ENCODE measurements around the gene VSIG4. TPM values are rescaled to one million over a fixed set of nuclear protein-coding genes. Genes with fewer than 3 reads are reported as not detected.

Gene VSIG4
- total and polyA plus RNA-seq, 2 donors from 2014 or later, result 15.9 to 80.0 TPM

GRCh38 chrX:66009231-66009845 lies 30.5 kb downstream of the VSIG4 start:
- Histone ChIP-seq H3K9ac (ENCODE audit: low read length in 3 of 3) (no peak overlapping the region), H3K9me3 (ENCODE audit: control insufficient read depth in 2 of 3, insufficient read depth in 1 of 3, low read length in 3 of 3) (no peaks in the 10 kb centered on the region), H3K27me3 (ENCODE audit: control insufficient read depth, insufficient read depth, low read length) (no peaks in the 10 kb centered on the region), H3K27ac (ENCODE audit: low read depth in 2 of 2, low read length in 2 of 2) (no peak overlapping the region), H3K4me3 (ENCODE audit: low read length in 3 of 3) (no peak overlapping the region), H3K36me3 (ENCODE audit: control insufficient read depth in 2 of 3, insufficient read depth in 3 of 3, low read length in 3 of 3) (no peaks in the 10 kb centered on the region), H3K4me1 (ENCODE audit: control insufficient read depth in 2 of 3, insufficient read depth in 2 of 3, low read depth in 1 of 3, low read length in 3 of 3) (no peaks in the 10 kb centered on the region)
- DNase-seq, result no peak
- intact Hi-C loops (cut with DNase I), result no loop called here
- no peak for FAIRE-seq
- no peak for TF ChIP-seq CTCF (IDR thresholded peaks at IDR 0.05; ENCODE audit: borderline replicate concordance, extremely low read depth, insufficient read depth)

GRCh38 chrX:66008328-66008970 lies 31.4 kb downstream of the VSIG4 start:
- DNase-seq (no peak), FAIRE-seq (peak; percentile 44)
- Histone ChIP-seq H3K27ac (ENCODE audit: low read depth in 2 of 2, low read length in 2 of 2) (no peak overlapping the region), H3K27me3 (ENCODE audit: control insufficient read depth, insufficient read depth, low read length) (no peaks in the 10 kb centered on the region), H3K9me3 (ENCODE audit: control insufficient read depth in 2 of 3, insufficient read depth in 1 of 3, low read length in 3 of 3) (no peaks in the 10 kb centered on the region), H3K9ac (ENCODE audit: low read length in 3 of 3) (no peak overlapping the region), H3K4me1 (ENCODE audit: control insufficient read depth in 2 of 3, insufficient read depth in 2 of 3, low read depth in 1 of 3, low read length in 3 of 3) (no peaks in the 10 kb centered on the region), H3K4me3 (ENCODE audit: low read length in 3 of 3) (no peak overlapping the region), H3K36me3 (ENCODE audit: control insufficient read depth in 2 of 3, insufficient read depth in 3 of 3, low read length in 3 of 3) (no peaks in the 10 kb centered on the region)
- intact Hi-C loops (cut with DNase I), result no loop called here
- TF ChIP-seq CTCF (IDR thresholded peaks at IDR 0.05; ENCODE audit: borderline replicate concordance, extremely low read depth, insufficient read depth), result no peak

GRCh38 chrX:66007851-66008250 lies 32.0 kb downstream of the VSIG4 start:
- no peaks in the 10 kb centered on the region for H3K4me1 ChIP-seq (ENCODE audit: control insufficient read depth in 2 of 3, insufficient read depth in 2 of 3, low read depth in 1 of 3, low read length in 3 of 3)

More at GRCh38 chrX:66007851-66008250, 32.0 kb downstream of the VSIG4 start:
- H3K36me3 ChIP-seq (ENCODE audit: control insufficient read depth in 2 of 3, insufficient read depth in 3 of 3, low read length in 3 of 3), result no peaks in the 10 kb centered on the region
- FAIRE-seq (no peak), DNase-seq (no peak)
- H3K9ac ChIP-seq (ENCODE audit: low read length in 3 of 3), result no peak overlapping the region
- no peak overlapping the region for H3K27ac ChIP-seq (ENCODE audit: low read depth in 2 of 2, low read length in 2 of 2)
- TF ChIP-seq CTCF (IDR thresholded peaks at IDR 0.05; ENCODE audit: borderline replicate concordance, extremely low read depth, insufficient read depth), result no peak
- no peaks in the 10 kb centered on the region for H3K9me3 ChIP-seq (ENCODE audit: control insufficient read depth in 2 of 3, insufficient read depth in 1 of 3, low read length in 3 of 3)
- H3K4me3 ChIP-seq (ENCODE audit: low read length in 3 of 3), result no peak overlapping the region
- no peaks in the 10 kb centered on the region for H3K27me3 ChIP-seq (ENCODE audit: control insufficient read depth, insufficient read depth, low read length)
- intact Hi-C loops (cut with DNase I), result no loop called here
